HepG2 (cell line): Measurements from ENCODE around the gene FKBP8. TPM values are rescaled to one million over a fixed set of nuclear protein-coding genes. Genes with fewer than 3 reads are reported as not detected.

Experiments used
- CCDC6 ChIP-seq: sonication (generic); formaldehyde crosslinking; IDR thresholded peaks from 2 replicates; pipeline ENCODE4 v1.8.1; 2022; ENCODE audit warnings: mild to moderate bottlenecking, missing genetic modification reagents, moderate library complexity
- DPF2 ChIP-seq: sonication (generic); formaldehyde crosslinking; IDR thresholded peaks from 2 replicates; pipeline ENCODE4 v1.4.0; 2020; ENCODE audit warnings: mild to moderate bottlenecking, low read depth, missing genetic modification reagents, borderline replicate concordance
- KDM1A ChIP-seq: IDR thresholded peaks from 2 replicates; pipeline ENCODE4 v1.6.1; 2016; ENCODE audit warnings: missing compliant biosample characterization
- KDM3A ChIP-seq: IDR thresholded peaks from 2 replicates; pipeline ENCODE4 v1.6.1; 2018; ENCODE audit warnings: low read depth, missing compliant biosample characterization
- MBD4 ChIP-seq: IDR thresholded peaks from 2 replicates; pipeline ENCODE4 v1.6.1; 2012; ENCODE audit warnings: low read length, inconsistent platforms, borderline replicate concordance
- MEF2D ChIP-seq: sonication (generic); formaldehyde crosslinking; IDR thresholded peaks from 2 replicates; pipeline ENCODE4 v1.5.1; 2020; ENCODE audit warnings: mild to moderate bottlenecking, missing genetic modification reagents
- MTA3 ChIP-seq: sonication (generic); formaldehyde crosslinking; IDR thresholded peaks from 2 replicates; pipeline ENCODE4 v1.4.0; 2020; ENCODE audit warnings: missing genetic modification reagents
- MXI1 ChIP-seq: IDR thresholded peaks from 3 replicates; pipeline ENCODE4 v1.6.1; 2012; ENCODE audit warnings: low read depth, low read length, inconsistent platforms, borderline replicate concordance
- NFAT5 ChIP-seq: sonication (generic); formaldehyde crosslinking; IDR thresholded peaks from 2 replicates; pipeline ENCODE4 v1.4.0; 2020; ENCODE audit warnings: missing genetic modification reagents
- NFKB2 ChIP-seq: sonication (generic); formaldehyde crosslinking; IDR thresholded peaks from 2 replicates; pipeline ENCODE4 v1.4.0; 2020; ENCODE audit warnings: missing genetic modification reagents, borderline replicate concordance
- RFXAP ChIP-seq: sonication (generic); formaldehyde crosslinking; IDR thresholded peaks from 2 replicates; pipeline ENCODE4 v1.4.0; 2020; ENCODE audit warnings: missing genetic modification reagents, borderline replicate concordance
- TBX3 ChIP-seq: fragments of 450-650 bp; IDR thresholded peaks from 2 replicates; pipeline ENCODE4 v1.6.1; 2017; ENCODE audit warnings: antibody characterized with exemption, mild to moderate bottlenecking, inconsistent platforms, borderline replicate concordance
- ZBTB49 ChIP-seq: sonication (generic); formaldehyde crosslinking; IDR thresholded peaks from 2 replicates; pipeline ENCODE4 v1.4.0; 2020; ENCODE audit warnings: missing genetic modification reagents, borderline replicate concordance
- ZNF569 ChIP-seq: sonication (generic); formaldehyde crosslinking; IDR thresholded peaks from 2 replicates; pipeline ENCODE4 v1.5.0; 2020; ENCODE audit warnings: mild to moderate bottlenecking, missing genetic modification reagents, moderate library complexity, borderline replicate concordance
- ZNF772 ChIP-seq: sonication (generic); formaldehyde crosslinking; IDR thresholded peaks from 2 replicates; pipeline ENCODE4 v1.5.0; 2020; ENCODE audit warnings: mild to moderate bottlenecking, missing genetic modification reagents
- polyA plus RNA-seq, 8 experiments: library from polyadenylated mRNA; depleted of rRNA in 3 of 8; stranded (reverse) in 7 of 8; unstranded in 1 of 8; fragments of >200 nt; fragmentation: Illumina TruSeq in 4 of 8; extraction: Trizol in 4 of 8; gene quantifications; 2 replicates each; pipeline versions ENCODE4 v1.2.1 to v1.2.3, GENCODE V29; 2011 to 2016; ENCODE audit warnings: low read depth in 4 of 8, missing spikeins in 1 of 8, mixed read lengths in 1 of 8; ENCODE audit not compliant: insufficient read depth in 1 of 8
- total RNA-seq, 5 experiments: library from RNA; depleted of rRNA; stranded (reverse); fragments of >200 nt; fragmentation: Illumina TruSeq; extraction: Trizol; gene quantifications; 2 replicates each; pipeline ENCODE4 v1.2.3, GENCODE V29; 2016; ENCODE audit warnings: low read depth in 1 of 5
- TF ChIP-seq, protein P1 (sequence below): sonication (generic); formaldehyde crosslinking; IDR thresholded peaks from 2 replicates; pipeline ENCODE4 v1.4.0; 2020; ENCODE audit warnings: missing genetic modification reagents, borderline replicate concordance

The FKBP8 gene
- total and polyA plus RNA-seq, 2 of the 13 experiments (the other 11 are each of a cell fraction or from before 2014, with no cell fraction given) = 81.7 to 93.9 TPM

- TF ChIP-seq ZNF772 (peak; percentile 84; the same call in 1 of the 2 replicates), TBX3 (no peak), NFKB2 (peak; percentile 72; the same call in 1 of the 2 replicates), CCDC6 (CRISPR knock-in tag) (peak; percentile 67; the same call in 1 of the 2 replicates), NFAT5 (peak; percentile 49; the same call in 1 of the 2 replicates), KDM1A (CRISPR knock-in tag) (peak; percentile 35; the same call in 1 of the 2 replicates), ZNF569 (CRISPR knock-in tag) (peak; percentile 62; the same call in 1 of the 2 replicates), DPF2 (CRISPR knock-in tag) (no peak; the same call in 1 of the 2 replicates), MBD4 (no peak), RFXAP (CRISPR knock-in tag) (peak; percentile 91; the same call in 1 of the 2 replicates), MXI1 (peak; percentile 99), KDM3A (CRISPR knock-in tag) (peak; percentile 97), MTA3 (CRISPR knock-in tag) (no peak), MEF2D (CRISPR knock-in tag) (peak; percentile 42; the same call in 1 of the 2 replicates), ZBTB49 (CRISPR knock-in tag) (peak; percentile 28; the same call in 1 of the 2 replicates)
- TF ChIP-seq, protein P1, sequence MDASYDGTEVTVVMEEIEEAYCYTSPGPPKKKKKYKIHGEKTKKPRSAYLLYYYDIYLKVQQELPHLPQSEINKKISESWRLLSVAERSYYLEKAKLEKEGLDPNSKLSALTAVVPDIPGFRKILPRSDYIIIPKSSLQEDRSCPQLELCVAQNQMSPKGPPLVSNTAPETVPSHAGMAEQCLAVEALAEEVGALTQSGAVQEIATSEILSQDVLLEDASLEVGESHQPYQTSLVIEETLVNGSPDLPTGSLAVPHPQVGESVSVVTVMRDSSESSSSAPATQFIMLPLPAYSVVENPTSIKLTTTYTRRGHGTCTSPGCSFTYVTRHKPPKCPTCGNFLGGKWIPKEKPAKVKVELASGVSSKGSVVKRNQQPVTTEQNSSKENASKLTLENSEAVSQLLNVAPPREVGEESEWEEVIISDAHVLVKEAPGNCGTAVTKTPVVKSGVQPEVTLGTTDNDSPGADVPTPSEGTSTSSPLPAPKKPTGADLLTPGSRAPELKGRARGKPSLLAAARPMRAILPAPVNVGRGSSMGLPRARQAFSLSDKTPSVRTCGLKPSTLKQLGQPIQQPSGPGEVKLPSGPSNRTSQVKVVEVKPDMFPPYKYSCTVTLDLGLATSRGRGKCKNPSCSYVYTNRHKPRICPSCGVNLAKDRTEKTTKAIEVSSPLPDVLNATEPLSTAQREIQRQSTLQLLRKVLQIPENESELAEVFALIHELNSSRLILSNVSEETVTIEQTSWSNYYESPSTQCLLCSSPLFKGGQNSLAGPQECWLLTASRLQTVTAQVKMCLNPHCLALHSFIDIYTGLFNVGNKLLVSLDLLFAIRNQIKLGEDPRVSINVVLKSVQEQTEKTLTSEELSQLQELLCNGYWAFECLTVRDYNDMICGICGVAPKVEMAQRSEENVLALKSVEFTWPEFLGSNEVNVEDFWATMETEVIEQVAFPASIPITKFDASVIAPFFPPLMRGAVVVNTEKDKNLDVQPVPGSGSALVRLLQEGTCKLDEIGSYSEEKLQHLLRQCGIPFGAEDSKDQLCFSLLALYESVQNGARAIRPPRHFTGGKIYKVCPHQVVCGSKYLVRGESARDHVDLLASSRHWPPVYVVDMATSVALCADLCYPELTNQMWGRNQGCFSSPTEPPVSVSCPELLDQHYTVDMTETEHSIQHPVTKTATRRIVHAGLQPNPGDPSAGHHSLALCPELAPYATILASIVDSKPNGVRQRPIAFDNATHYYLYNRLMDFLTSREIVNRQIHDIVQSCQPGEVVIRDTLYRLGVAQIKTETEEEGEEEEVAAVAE = peak; percentile 89; the same call in 1 of the 2 replicates
Measured at GRCh38 chr19:18571564-18572344, 28.4 kb upstream of the FKBP8 start, which contains the start of gene UBA52 (continued).
